AG08396 (cell line): ENCODE measurements around the gene CYS1.

Experiments used
- DNase-seq: peaks from one replicate; pipeline ENCODE4 v3.0.0; 2012; ENCODE audit warnings: low spot score, mixed read lengths

CYS1 gene

DNA sequence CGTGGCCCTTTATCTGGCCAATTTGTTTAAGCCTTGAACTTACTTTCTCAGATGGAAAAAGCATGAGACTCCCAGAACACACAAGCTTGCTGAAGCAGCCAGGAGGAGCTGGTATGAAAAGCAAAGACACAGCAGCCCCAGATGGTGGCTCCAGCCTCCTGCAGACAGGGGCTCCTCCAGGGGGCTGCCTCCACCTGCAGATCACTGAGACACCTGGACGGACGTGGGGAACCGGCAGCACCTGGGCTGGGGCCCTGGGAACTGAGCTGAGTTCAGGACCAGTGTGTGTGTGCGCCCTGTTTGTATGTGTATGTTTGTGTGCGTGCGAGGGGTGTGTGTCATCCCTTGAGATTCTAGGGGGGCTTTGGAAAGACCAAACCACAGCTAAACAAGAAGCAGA, 8.6 kb downstream of the CYS1 start:
- DNase-seq = no peak

DNA sequence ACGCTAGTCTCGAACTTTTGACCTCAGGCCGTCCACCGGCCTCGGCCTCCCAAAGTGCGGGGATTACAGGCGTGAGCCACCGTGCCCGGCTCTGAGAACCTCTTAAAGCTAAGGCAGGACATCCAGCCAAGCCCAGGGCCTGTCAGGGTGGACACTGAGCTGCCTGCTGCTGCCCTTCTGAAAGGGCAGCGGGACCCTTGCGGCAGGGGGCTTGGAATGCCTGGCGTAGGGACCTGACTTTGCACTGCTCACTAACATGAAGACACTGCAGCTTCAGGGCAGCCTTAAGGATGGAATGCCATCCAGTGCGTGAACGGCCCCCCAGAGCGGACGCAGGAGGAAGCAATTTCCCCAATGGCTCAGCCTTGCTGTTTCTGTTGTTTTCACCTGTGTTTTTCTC, 9.0 kb downstream of the CYS1 start:
- DNase-seq = no peak

- DNase-seq = no peak
Observed at GRCh38 chr2:10067881-10068280, 12.3 kb downstream of the CYS1 start.

DNA sequence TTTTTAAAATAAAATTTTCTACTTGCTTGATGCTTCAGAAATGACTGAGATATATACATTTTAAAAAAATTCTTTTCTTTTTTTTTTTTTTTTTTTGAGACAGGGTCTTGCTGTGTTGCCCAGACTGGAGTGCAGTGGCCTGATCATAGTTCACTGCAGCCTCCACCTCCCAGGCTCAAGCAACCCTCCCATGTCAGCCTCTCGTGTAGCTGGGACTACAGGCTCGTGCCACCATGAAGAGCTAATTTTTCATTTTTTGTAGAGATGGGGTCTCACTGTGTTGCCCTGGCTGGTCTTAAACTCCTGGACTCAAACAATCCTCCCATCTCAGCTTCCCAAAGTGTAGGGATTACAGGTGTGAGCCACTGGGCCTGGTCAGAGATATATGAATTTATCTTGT, 12.9 kb downstream of the CYS1 start:
- no peak for DNase-seq

GRCh38 chr2:10065773-10066055, 14.5 kb downstream of the CYS1 start:
- DNase-seq = no peak

GRCh38 chr2:10064932-10065772, 15.1 kb downstream of the CYS1 start:
- DNase-seq = no peak

- no peak for DNase-seq
Observed at GRCh38 chr2:10063566-10063965, 16.6 kb downstream of the CYS1 start.

DNA sequence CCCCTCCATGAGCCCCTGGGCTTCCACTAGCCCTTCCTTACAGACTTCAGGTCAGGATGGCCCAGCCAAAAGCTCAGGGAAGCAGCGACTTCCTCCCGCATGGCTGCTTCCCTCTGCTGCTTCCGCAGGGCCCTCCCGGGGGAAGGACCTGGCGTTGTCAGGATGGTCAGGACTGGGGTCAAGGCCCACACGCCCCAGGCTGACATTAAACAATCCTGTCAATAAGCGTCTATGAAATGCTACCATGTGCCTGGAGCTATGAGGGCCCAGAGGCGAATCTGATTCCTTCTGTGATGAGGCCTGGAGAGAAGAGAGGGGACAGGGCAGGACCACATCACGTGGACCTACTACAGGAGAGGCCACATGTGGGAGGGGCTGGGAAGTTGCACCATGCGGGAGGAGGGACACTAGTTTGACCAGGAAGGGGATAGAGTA, 17.3 kb downstream of the CYS1 start:
- no peak for DNase-seq

- no peak for DNase-seq
Observed at GRCh38 chr2:10061221-10061925, 18.8 kb downstream of the CYS1 start.

DNA sequence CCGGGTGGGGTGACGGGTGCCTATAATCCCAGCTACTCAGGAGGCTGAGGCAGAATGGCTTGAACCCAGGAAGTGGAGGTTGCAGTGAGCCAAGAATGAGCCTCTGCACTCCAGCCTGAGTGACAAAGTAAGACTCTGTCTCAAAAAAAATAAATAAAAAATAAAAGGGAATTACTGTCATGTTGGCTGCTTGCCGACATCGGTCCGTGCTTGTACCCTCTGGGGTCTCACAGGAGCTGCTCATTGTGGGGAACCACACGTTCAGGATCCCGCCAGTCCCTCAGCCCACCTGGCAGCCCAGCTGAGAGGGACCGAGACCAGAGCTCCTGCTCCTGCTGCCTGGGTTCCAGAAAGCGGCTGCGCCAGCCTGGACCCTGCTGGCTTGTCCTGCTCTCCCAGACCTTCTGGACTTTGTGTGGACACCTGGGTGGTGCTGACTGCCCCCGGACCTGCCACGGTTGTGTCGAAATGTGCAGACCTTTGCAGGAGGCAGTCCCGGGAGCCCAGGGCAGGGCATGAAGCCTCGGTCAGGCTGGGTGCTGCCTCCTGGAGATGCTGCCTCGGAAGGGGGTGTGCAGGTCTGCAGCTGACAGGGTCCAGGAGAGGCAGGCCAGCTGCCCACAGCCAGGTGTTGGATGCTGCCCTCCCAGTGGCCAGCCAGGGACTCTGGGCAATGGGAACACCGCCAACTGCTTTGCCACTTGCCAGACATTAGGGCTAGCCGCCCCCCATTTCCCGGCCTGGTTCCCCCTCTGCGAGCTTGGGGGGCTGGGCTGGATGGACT, 20.5 kb downstream of the CYS1 start:
- no peak for DNase-seq

DNA sequence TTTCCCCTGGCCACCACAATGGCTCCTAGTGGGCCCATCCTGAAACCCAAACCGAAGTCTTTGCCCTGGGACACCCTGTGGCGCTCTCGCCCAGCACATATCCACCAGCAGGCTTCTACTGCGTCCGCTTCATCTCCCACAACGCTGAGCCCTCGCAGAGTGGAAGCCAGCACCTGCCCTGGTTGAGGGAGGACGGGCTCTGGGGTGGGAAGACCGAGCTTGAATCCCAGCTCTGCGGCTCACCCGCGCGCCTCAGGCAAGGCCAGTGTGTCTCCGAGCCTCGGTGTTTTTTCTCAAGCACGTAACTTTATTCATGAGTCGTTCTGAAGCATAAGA, 21.2 kb downstream of the CYS1 start:
- DNase-seq = no peak

DNA sequence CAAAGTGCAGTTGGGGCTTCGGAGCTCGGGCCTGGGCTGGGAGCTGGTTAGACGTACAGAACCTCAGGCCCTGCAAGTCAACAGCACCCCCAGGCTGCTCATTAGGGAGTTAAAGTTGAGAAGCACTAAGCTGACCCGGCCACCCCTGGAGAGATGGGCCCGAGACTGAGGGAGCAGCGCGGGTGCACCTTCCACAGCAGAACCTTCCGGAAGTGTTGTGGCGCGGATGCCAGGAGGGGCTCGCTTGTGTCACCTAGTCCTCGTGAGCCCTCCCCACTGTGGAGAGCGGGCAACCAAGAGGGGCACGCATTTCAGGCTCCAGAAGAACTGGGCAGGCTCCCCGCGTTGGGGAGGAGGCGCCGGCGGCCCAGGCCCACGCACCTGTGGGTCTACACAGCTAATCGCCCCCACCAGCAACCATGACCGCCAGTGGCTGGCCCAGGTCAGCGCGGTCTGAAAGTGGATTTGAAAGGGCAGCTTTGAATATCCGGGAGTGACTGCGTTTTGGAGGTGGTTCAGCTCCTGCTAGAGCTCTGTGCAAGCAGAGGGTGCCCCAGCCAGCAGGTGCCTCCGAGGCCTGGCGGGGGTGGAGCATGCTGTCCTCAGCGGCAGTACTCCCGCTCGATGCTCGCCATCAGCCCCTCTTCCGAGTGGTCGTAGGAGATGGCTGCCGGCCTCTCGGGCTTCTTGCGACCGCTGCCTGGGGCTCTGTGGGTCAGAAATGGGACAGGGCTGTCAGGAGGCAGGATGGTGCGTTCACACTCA, 21.8 kb downstream of the CYS1 start:
- no peak for DNase-seq

GRCh38 chr2:10057231-10058107, 22.7 kb downstream of the CYS1 start:
- DNase-seq = peak; percentile 86

- DNase-seq = no peak
Observed at GRCh38 chr2:10056439-10056838, 23.8 kb downstream of the CYS1 start.

GRCh38 chr2:10054976-10055375, 25.2 kb downstream of the CYS1 start:
- no peak for DNase-seq

GRCh38 chr2:10054424-10054823, 25.8 kb downstream of the CYS1 start:
- DNase-seq = no peak

- no peak for DNase-seq
Observed at GRCh38 chr2:10053351-10053750, 26.9 kb downstream of the CYS1 start.

- DNase-seq = no peak
Observed at GRCh38 chr2:10052216-10052615, 28.0 kb downstream of the CYS1 start.

- DNase-seq = peak; percentile 70
Observed at GRCh38 chr2:10048501-10049171, 31.6 kb downstream of the CYS1 start.

DNA sequence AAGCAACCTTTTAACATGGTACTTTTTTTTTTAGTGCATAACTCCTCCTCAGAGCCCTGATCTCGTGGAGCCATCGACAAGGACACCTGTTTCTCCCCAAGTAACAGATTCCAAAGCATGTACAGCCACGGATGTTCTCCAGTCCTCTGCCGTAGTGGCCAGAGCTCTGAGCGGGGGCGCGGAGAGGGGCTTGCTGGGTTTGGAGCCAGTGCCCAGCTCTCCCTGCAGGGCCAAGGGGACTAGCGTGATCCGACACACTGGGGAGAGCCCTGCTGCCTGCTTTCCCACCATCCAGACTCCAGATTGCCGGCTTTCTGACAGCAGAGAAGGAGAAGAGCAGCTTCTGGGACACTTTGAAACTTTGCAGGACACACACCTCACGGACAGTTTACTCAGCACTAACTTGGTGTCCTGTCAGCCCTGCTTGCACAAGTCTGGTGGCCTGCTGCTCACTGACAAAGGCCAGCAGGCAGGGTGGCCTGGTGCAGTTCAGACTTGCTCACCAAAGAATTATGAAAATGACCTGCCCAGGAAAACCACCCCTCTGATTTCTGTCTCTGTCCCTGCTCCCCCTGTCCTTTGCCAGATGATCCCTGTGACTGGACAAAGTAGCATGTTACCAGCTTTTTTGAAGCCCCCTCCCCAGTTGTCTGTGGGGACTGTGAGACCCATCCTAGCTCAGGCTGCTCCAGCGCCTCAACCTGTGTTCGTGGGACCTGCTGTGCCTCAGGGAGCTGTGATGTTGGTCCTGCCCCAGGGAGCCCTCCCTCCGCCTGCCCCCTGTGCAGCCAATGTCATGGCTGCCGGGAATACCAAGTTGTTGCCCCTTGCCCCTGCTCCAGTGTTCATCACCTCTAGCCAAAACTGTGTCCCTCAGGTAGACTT, 32.4 kb downstream of the CYS1 start:
- DNase-seq = no peak
